ENCODE measurements around the gene KNDC1.

- no peak for TF ChIP-seq CTCF (IDR thresholded peaks at IDR 0.05)
- TF ChIP-seq POLR2A (IDR thresholded peaks at IDR 0.05), result no peak
- no peak for TF ChIP-seq POLR2AphosphoS5 (IDR thresholded peaks at IDR 0.05)
These were observed 94.6 kb downstream of the KNDC1 start for GRCh38 chr10:133254421-133255120.
